Stomach smooth muscle (tissue), 2 donors: ENCODE data around the gene DTNB.
"Not testable (repeated sequence)": the region's sequence is repeated elsewhere in the genome, so short reads cannot be mapped to it uniquely, and the experiment has no call there.

ENCODE experiments used
- H3K27ac ChIP-seq: one replicate; pipeline ENCODE4 v1.7.0; 2013; ENCODE audit warnings: mild to moderate bottlenecking, low read length, inconsistent platforms
- H3K27me3 ChIP-seq, 2 donors: one replicate each; pipeline ENCODE4 v1.7.0; 2013; ENCODE audit warnings: low read length in 2 of 2; ENCODE audit not compliant: insufficient read depth in 2 of 2, control insufficient read depth in 1 of 2
- H3K36me3 ChIP-seq, 2 donors: one replicate each; pipeline ENCODE4 v1.7.0; 2013; ENCODE audit warnings: low read length in 2 of 2; ENCODE audit not compliant: control insufficient read depth in 2 of 2, insufficient read depth in 2 of 2
- H3K4me1 ChIP-seq: one replicate; pipeline ENCODE4 v1.7.0; 2013; ENCODE audit warnings: low read length; ENCODE audit not compliant: control insufficient read depth, insufficient read depth
- H3K4me3 ChIP-seq, 2 donors: one replicate each; pipeline ENCODE4 v1.7.0; 2013; ENCODE audit warnings: low read length in 2 of 2
- H3K9ac ChIP-seq, 2 donors: one replicate each; pipeline ENCODE4 v1.7.0; 2013; ENCODE audit warnings: low read length in 2 of 2, mild to moderate bottlenecking in 1 of 2
- H3K9me3 ChIP-seq, 2 donors: one replicate each; pipeline ENCODE4 v1.7.0; 2013; ENCODE audit warnings: low read length in 2 of 2; ENCODE audit not compliant: control insufficient read depth in 2 of 2
- donor health status: healthy.
- donor health status: Pancreatic carcinoma.

Gene DTNB

DNA sequence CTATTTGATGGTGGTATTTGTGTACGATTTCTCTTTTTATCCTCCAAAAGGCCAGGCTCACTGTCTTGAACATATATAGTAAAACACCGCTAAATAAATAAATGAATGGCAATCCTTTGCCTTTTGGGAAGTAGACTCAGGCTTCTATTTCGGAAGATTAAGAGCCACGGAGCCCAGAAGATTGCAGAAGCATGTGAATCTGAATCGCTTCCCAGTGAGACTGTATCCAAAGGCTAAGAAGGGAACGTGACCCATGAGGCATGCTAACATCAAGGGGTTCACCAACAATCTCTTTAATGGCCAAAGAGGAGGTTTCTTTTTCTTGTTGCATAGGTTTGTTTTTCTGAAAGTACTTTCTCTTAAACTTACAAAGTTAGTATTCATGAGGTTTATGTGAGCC, 261.6 kb downstream of the DTNB start:
- Histone ChIP-seq H3K4me1 (no peaks in the 10 kb centered on the region), H3K36me3 (no peaks in the 10 kb centered on the region), H3K9ac (no peak overlapping the region), H3K4me3 (no peak overlapping the region), H3K9me3 (no peaks in the 10 kb centered on the region), H3K27ac (no peak overlapping the region), H3K27me3 (no peaks in the 10 kb centered on the region)

DNA sequence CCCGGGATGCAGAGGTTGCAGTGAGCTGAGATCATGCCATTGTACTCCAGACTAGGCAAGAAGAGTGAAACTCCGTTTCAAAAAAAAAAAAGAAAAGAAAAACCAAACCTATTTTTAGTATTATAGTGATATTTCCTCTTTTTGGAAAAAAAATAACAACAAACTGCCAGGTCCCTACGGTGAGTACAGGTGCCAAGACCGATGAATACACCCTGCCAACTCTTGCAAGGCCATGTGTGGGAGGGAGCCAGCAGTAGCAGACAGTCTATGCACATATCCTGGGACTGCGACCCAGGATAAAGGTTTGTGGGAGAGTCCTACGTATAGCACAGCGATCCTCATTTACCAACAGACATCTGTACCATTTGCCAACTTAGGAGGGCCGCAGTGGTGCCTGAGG, 262.1 kb downstream of the DTNB start:
- no peaks in the 10 kb centered on the region for H3K4me1 ChIP-seq
- H3K4me3 ChIP-seq = no peak overlapping the region
- no peak overlapping the region for H3K27ac ChIP-seq
- H3K36me3 ChIP-seq = no peaks in the 10 kb centered on the region
- no peaks in the 10 kb centered on the region for H3K27me3 ChIP-seq
- H3K9me3 ChIP-seq = no peaks in the 10 kb centered on the region
- H3K9ac ChIP-seq = no peak overlapping the region

- H3K9me3 ChIP-seq = no peaks in the 10 kb centered on the region
- no peaks in the 10 kb centered on the region for H3K4me1 ChIP-seq
- H3K36me3 ChIP-seq = no peaks in the 10 kb centered on the region
- no peak overlapping the region for H3K4me3 ChIP-seq
- no peaks in the 10 kb centered on the region for H3K27me3 ChIP-seq
- no peak overlapping the region for H3K27ac ChIP-seq
- H3K9ac ChIP-seq = no peak overlapping the region
These were observed 263.0 kb downstream of the DTNB start for GRCh38 chr2:25410370-25410769.

DNA sequence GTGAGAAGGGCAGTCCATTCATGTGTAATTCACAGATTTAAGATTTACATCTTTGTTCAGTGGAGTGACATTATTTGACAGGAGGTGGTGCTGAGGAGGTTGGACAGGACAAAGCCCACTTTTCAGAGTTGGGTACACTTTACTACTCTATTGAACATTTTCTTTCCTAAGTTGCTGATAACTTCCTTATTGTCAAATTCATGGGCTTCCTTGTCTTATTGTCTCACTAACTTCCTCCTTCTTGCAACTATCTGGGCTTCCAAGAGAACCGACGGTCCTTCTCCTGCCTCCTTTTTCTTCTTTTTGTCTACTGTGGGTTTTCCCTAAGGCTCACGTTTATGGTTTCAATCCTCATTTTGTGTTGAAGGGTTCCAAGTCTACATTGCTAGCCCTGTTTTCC, 263.9 kb downstream of the DTNB start:
- no peak overlapping the region for H3K4me3 ChIP-seq
- no peaks in the 10 kb centered on the region for H3K27me3 ChIP-seq
- H3K4me1 ChIP-seq = no peaks in the 10 kb centered on the region
- no peak overlapping the region for H3K27ac ChIP-seq
- no peaks in the 10 kb centered on the region for H3K36me3 ChIP-seq
- H3K9me3 ChIP-seq = no peaks in the 10 kb centered on the region
- H3K9ac ChIP-seq = no peak overlapping the region

DNA sequence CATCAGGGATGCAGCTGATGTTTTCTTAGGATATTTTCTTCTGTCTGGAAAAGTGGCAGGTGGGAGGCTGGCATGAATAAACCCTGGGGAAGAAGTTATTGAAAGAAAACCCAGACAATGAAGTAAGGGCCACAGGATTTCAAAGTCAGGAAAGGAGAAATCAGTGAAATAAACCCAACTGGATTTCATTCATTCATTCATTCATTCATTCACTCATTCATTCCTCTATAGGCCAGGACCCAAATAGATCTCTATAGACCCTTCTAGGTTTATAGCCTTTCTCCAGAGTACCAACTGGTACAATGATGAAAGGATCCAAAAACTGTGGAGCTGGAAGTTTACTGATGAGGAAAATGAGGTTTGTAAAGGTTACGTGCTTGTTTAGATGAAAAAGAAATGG, 264.3 kb downstream of the DTNB start:
- H3K9me3 ChIP-seq = no peaks in the 10 kb centered on the region
- no peak overlapping the region for H3K27ac ChIP-seq
- no peaks in the 10 kb centered on the region for H3K4me1 ChIP-seq
- no peaks in the 10 kb centered on the region for H3K27me3 ChIP-seq
- no peak overlapping the region for H3K4me3 ChIP-seq
- H3K9ac ChIP-seq = no peak overlapping the region
- H3K36me3 ChIP-seq = no peaks in the 10 kb centered on the region

DNA sequence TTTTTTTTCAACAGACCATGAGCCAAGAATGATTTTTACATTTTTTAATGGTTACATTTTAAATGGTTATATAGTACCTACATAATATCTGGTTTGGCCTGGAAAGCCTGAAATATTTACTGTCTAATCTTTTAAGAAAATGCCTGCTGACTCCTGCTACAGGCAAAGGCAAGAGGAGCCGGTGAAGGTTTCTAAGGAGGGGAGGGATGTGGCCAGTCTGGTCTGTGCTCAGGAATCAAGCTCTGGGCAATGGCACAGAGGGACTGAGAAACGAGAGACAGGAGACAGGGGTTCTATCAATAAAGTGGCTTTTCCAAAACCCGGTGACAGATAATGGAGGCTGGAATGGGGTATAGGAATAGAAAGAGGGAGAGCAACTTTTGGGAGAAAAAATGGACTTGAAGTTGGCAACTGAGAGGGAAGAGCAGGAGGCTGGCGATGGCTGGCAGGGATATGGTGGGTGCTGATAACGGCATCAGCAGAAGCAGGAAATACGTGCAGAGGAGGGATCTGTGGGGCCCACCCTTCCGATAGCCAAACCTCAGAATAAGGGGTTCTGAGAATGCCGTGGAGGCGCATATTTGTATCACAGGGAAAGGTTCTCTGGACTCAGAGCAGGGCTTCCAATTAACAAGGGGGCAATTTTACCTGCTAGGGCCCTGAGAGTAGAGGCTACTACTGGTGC, 267.6 kb downstream of the DTNB start:
- Histone ChIP-seq H3K27me3 (no peaks in the 10 kb centered on the region), H3K4me3 (no peak overlapping the region), H3K4me1 (no peaks in the 10 kb centered on the region), H3K9ac (no peak overlapping the region), H3K9me3 (no peaks in the 10 kb centered on the region), H3K36me3 (no peaks in the 10 kb centered on the region), H3K27ac (no peak overlapping the region)

GRCh38 chr2:25403120-25403760, 270.1 kb downstream of the DTNB start:
- H3K4me1 ChIP-seq, H3K4me3 ChIP-seq, H3K27ac ChIP-seq, H3K36me3 ChIP-seq, H3K27me3 ChIP-seq, H3K9me3 ChIP-seq, H3K9ac ChIP-seq: not testable (repeated sequence)

DNA sequence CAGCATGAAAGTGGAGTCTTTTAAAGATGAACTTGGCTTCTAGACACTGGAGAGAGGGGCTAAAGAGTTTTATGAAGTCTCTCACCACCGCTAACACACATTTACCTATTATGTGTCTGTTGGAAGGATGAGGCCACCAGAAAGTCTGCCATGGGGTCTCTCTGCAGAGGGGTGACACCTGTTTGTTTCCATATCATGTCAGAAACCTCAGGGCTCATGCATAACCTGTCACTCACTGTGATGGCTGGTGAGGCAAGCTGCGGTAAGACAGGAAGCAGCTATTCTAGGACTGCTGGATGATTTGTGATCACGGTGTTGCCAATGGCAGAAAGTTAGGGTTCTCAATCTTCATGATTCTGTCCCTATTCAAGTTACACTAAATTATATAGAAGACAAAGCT, 270.9 kb downstream of the DTNB start:
- Histone ChIP-seq H3K27ac (no peak overlapping the region), H3K36me3 (no peaks in the 10 kb centered on the region), H3K27me3 (no peaks in the 10 kb centered on the region), H3K4me3 (no peak overlapping the region), H3K9ac (no peak overlapping the region), H3K4me1 (no peaks in the 10 kb centered on the region), H3K9me3 (no peaks in the 10 kb centered on the region)

DNA sequence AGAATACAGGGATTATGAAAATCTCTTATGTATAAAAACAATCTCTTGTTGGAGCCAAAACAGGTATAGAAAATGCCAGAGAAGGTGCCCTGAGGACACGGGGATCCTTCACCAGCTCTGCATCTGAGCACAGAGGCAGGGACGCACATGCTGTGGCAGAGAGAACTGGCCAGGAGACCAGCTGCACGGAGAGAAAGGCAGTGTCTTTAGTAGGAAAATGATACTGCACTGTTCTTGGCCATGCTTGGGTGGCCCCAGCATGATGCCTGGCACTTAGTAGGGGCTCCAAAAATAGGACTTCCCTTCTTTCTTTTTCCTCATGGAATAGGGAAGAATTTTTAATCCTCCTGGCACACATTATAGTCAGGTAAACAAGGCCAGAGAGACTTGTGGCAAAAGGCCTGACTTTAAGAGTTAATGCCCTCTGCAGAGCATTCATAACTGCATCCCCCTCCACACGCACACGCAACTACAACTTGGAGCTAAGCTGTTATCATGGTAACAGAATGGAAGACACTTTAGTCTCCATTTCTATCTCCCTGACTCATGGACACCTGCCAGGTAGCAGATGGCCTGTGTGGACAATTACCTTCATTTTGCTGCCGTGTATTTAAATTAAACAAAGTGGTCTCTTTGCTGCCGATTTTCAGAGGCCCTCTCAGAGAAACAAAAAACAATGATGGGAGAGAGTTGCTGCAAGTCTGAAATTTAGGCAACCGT, 271.9 kb downstream of the DTNB start:
- H3K27me3 ChIP-seq = no peaks in the 10 kb centered on the region
- no peaks in the 10 kb centered on the region for H3K4me1 ChIP-seq
- no peaks in the 10 kb centered on the region for H3K9me3 ChIP-seq
- H3K4me3 ChIP-seq = no peak overlapping the region
- no peak overlapping the region for H3K9ac ChIP-seq
- no peaks in the 10 kb centered on the region for H3K36me3 ChIP-seq
- no peak overlapping the region for H3K27ac ChIP-seq

GRCh38 chr2:25400576-25401216, 272.7 kb downstream of the DTNB start:
- Histone ChIP-seq H3K9ac (no peak overlapping the region), H3K4me1 (no peaks in the 10 kb centered on the region), H3K9me3 (no peaks in the 10 kb centered on the region), H3K27me3 (no peaks in the 10 kb centered on the region), H3K27ac (no peak overlapping the region), H3K4me3 (no peak overlapping the region), H3K36me3 (no peaks in the 10 kb centered on the region)
